Lower leg skin (tissue), 4 donors: Measurements from ENCODE around the gene APOBEC3F. TPM values are rescaled to one million over a fixed set of nuclear protein-coding genes. Genes with fewer than 3 reads are reported as not detected.

Source experiments
- DNase-seq, 2 donors: peaks; one replicate each; pipeline ENCODE4 v3.0.0-alpha.2; 2019; ENCODE audit warnings: low spot score in 2 of 2
- H3K4me3 ChIP-seq: fragments of 200-600 bp; sonication (generic); 2 replicates; pipeline ENCODE4 v1.5.1; 2017; ENCODE audit warnings: mild to moderate bottlenecking, low read depth; ENCODE audit not compliant: poor library complexity, severe bottlenecking
- POLR2A ChIP-seq, 2 donors: fragments of 450-650 bp; IDR thresholded peaks; one replicate each; pipeline ENCODE4 v1.6.1; 2016 to 2017; ENCODE audit warnings: antibody characterized with exemption in 2 of 2, mild to moderate bottlenecking in 1 of 2, moderate library complexity in 1 of 2
- WGBS, 2 donors: methylation state at CpG; one replicate each; pipeline ENCODE4 v1.1.5; 2018; 5-methylcytosine and 5-hydroxymethylcytosine counted together
- intact Hi-C: fragments of 100-400 bp; cut with DNase I; formaldehyde crosslinking; loops from one replicate; pipeline ENCODE4 v1.15.0; 2023; ENCODE audit warnings: low total_unique reads
- total RNA-seq, 4 donors: library from RNA; depleted of rRNA; stranded (reverse); fragments of >200 nt; gene quantifications; one replicate each; pipeline ENCODE4 v1.1.0, GENCODE V29; 2016
- TF ChIP-seq, protein P1 (sequence below), 3 donors: fragments of 450-650 bp; IDR thresholded peaks; one replicate each; pipeline ENCODE4 v1.5.1; 2016; ENCODE audit warnings: antibody characterized with exemption in 3 of 3, mild to moderate bottlenecking in 3 of 3, moderate library complexity in 2 of 3

Gene APOBEC3F
- total RNA-seq, 4 donors from 2014 or later = 0.30 to 4.0 (median 0.86) TPM; not detected in 1

GRCh38 chr22:39084666-39085065, 44.0 kb downstream of the APOBEC3F start:
- TF ChIP-seq POLR2A (IDR thresholded peaks at IDR 0.05) = no peak
- TF ChIP-seq, protein P1, sequence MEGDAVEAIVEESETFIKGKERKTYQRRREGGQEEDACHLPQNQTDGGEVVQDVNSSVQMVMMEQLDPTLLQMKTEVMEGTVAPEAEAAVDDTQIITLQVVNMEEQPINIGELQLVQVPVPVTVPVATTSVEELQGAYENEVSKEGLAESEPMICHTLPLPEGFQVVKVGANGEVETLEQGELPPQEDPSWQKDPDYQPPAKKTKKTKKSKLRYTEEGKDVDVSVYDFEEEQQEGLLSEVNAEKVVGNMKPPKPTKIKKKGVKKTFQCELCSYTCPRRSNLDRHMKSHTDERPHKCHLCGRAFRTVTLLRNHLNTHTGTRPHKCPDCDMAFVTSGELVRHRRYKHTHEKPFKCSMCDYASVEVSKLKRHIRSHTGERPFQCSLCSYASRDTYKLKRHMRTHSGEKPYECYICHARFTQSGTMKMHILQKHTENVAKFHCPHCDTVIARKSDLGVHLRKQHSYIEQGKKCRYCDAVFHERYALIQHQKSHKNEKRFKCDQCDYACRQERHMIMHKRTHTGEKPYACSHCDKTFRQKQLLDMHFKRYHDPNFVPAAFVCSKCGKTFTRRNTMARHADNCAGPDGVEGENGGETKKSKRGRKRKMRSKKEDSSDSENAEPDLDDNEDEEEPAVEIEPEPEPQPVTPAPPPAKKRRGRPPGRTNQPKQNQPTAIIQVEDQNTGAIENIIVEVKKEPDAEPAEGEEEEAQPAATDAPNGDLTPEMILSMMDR (IDR thresholded peaks at IDR 0.05) = no peak
- DNase-seq = no peak
- H3K4me3 ChIP-seq = no peak overlapping the region
- 93% methylated on average over 4 to 8 of the region's 8 CpGs for WGBS, 2 donors
- intact Hi-C loops = no loop called here

DNA sequence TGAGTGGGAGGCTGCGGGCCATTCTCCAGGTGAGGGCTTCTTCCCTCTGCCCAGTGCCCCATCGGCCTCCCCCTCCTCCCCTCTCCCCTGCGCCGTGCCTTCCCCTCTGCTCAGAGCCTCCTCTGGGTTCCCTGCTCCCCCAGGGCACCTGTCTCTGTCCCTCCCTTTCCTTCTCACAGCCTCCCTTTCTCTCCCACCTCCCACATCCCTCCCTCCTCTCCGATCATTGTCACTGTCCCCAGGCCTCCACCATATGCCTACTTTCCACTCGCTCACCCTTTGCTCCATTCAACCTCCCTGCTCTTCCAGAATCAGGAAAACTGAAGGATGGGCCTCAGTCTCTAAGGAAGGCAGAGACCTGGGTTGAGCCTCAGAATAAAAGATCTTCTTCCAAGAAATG, 46.4 kb downstream of the APOBEC3F start:
- 86 to 89% methylated on average over 6 of the region's 6 CpGs for WGBS, 2 donors
- intact Hi-C loops = no loop called here
- DNase-seq = no peak
- no peak overlapping the region for H3K4me3 ChIP-seq
- TF ChIP-seq, protein P1 (IDR thresholded peaks at IDR 0.05) = no peak
- TF ChIP-seq POLR2A (IDR thresholded peaks at IDR 0.05) = no peak

GRCh38 chr22:39087881-39088684, 47.4 kb downstream of the APOBEC3F start:
- DNase-seq = no peak
- WGBS, 2 donors = 58 to 63% methylated on average over 18 of the region's 18 CpGs
- no peak overlapping the region for H3K4me3 ChIP-seq
- intact Hi-C loops = no loop called here
- TF ChIP-seq, protein P1 (IDR thresholded peaks at IDR 0.05) = no peak
- TF ChIP-seq POLR2A (IDR thresholded peaks at IDR 0.05) = no peak

DNA sequence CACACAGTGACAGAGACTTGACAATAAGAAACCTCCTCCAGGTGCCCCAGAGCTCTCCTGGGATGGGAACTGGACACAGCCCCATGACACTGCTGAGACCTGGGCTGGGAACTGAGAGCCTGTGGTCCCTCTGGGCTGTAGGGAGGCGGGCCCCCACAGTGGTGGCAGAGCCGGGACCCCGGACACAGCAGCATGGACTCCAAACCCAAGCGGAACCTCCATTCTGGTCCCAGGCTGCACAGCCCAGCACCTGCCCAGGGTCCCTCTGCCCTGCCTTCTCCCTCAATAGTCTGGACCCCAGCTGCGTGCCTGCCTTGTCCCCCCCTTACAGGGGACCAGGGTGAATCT, 48.0 kb downstream of the APOBEC3F start:
- TF ChIP-seq, protein P1 (IDR thresholded peaks at IDR 0.05) = no peak
- TF ChIP-seq POLR2A (IDR thresholded peaks at IDR 0.05) = no peak
- 82 to 83% methylated on average over 1 to 5 of the region's 5 CpGs for WGBS, 2 donors
- H3K4me3 ChIP-seq = no peak overlapping the region
- no peak for DNase-seq
- intact Hi-C loops = no loop called here

DNA sequence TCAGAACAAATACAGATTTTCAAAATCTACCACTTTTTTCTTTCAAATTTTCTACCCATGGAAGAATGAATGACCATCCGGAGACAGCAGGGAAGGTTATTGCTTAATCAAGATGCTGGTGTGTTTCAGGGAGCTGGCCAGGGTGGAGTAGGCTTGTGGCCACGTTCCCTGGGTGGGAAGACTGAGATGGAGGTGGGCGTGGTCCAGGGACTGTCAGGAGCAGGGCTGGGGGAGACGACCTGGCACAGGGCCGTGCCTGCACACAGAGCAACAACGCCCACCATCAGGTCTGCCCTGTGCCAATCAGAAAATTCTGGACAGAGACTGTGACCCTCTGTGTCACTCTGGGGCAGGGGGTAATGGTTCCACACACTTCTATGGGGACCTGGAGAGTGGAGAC, 49.3 kb downstream of the APOBEC3F start:
- DNase-seq = no peak
- H3K4me3 ChIP-seq = no peak overlapping the region
- intact Hi-C loops = no loop called here
- WGBS, 2 donors = 40 to 54% methylated on average over 5 to 6 of the region's 6 CpGs
- TF ChIP-seq, protein P1 (IDR thresholded peaks at IDR 0.05) = no peak
- TF ChIP-seq POLR2A (IDR thresholded peaks at IDR 0.05) = no peak
